ENCODE results near the gene KIF18A. TPM values are rescaled to one million over a fixed set of nuclear protein-coding genes. Genes with fewer than 3 reads are reported as not detected.

Gene KIF18A
- total and polyA plus RNA-seq, 9 of the 15 experiments (the other 6 are each of a cell fraction or from before 2014, with no cell fraction given): 15.1 to 36.1 (median 24.3) TPM

GRCh38 chr11:27991736-27992135 is 116.2 kb downstream of the KIF18A start:
- CTCF ChIA-PET (ENCODE audit: low intra/inter-chr PET ratio): no interaction called here
- no peaks in the 10 kb centered on the region for H3K27me3 ChIP-seq (ENCODE audit: control insufficient read depth in 2 of 2, insufficient read depth in 2 of 2, low read length in 2 of 2)
- intact Hi-C loops (cut with micrococcal nuclease) (no loop called here), in situ Hi-C loops (cut with MboI) (no loop called here)
- H3K9me1 ChIP-seq (ENCODE audit: control insufficient read depth, insufficient read depth, low read length): no peaks in the 10 kb centered on the region
- H3K79me2 ChIP-seq (ENCODE audit: control insufficient read depth, insufficient read depth, low read length): no peaks in the 10 kb centered on the region
- DNase-seq (ENCODE audit: extremely low read depth in 1 of 4, low spot score in 3 of 4) (no peak), FAIRE-seq (no peak), ATAC-seq (no peak)
- H2AFZ ChIP-seq (ENCODE audit: low read depth, low read length): no peak overlapping the region
- TF ChIP-seq, protein P1, sequence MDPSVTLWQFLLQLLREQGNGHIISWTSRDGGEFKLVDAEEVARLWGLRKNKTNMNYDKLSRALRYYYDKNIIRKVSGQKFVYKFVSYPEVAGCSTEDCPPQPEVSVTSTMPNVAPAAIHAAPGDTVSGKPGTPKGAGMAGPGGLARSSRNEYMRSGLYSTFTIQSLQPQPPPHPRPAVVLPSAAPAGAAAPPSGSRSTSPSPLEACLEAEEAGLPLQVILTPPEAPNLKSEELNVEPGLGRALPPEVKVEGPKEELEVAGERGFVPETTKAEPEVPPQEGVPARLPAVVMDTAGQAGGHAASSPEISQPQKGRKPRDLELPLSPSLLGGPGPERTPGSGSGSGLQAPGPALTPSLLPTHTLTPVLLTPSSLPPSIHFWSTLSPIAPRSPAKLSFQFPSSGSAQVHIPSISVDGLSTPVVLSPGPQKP (CRISPR knock-in tag; IDR thresholded peaks at IDR 0.05): no peak
- TF ChIP-seq, protein P2, sequence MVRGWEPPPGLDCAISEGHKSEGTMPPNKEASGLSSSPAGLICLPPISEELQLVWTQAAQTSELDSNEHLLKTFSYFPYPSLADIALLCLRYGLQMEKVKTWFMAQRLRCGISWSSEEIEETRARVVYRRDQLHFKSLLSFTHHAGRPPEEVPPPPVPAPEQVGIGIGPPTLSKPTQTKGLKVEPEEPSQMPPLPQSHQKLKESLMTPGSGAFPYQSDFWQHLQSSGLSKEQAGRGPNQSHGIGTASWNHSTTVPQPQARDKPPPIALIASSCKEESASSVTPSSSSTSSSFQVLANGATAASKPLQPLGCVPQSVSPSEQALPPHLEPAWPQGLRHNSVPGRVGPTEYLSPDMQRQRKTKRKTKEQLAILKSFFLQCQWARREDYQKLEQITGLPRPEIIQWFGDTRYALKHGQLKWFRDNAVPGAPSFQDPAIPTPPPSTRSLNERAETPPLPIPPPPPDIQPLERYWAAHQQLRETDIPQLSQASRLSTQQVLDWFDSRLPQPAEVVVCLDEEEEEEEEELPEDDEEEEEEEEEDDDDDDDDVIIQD (CRISPR knock-in tag; IDR thresholded peaks at IDR 0.05): no peak
- no peaks in the 10 kb centered on the region for H4K20me1 ChIP-seq (replicated peaks; ENCODE audit: control insufficient read depth, insufficient read depth, low read length)
- H3K27ac ChIP-seq (ENCODE audit: extremely low read depth, low read depth, low read length): no peak overlapping the region
- no peaks in the 10 kb centered on the region for H3K4me1 ChIP-seq (replicated peaks in 1 of 2; ENCODE audit: control insufficient read depth in 2 of 2, insufficient read depth in 2 of 2, low read length in 2 of 2)
- H3K9me3 ChIP-seq (replicated peaks; ENCODE audit: control insufficient read depth, insufficient read depth, low read depth, low read length): no peaks in the 10 kb centered on the region
- WGBS (ENCODE audit: insufficient coverage, low coverage, missing lambda C conversion rate): 0% methylated on average over 1 of the region's 1 CpG
- POLR2A ChIA-PET: no interaction called here
- BruUV-seq (replicated peaks): no TSS peak
- H3K36me3 ChIP-seq (ENCODE audit: control insufficient read depth, insufficient read depth, low read length): no peaks in the 10 kb centered on the region
- H3K4me3 ChIP-seq: no peak overlapping the region
- H3K9ac ChIP-seq (ENCODE audit: insufficient read depth in 1 of 2, low read depth in 2 of 2, low read length in 2 of 2): no peak overlapping the region
- no peak overlapping the region for H3K4me2 ChIP-seq (ENCODE audit: insufficient read depth, low read length)

- no peak for ATAC-seq
- Histone ChIP-seq H3K36me3 (ENCODE audit: control insufficient read depth, insufficient read depth, low read length) (no peaks in the 10 kb centered on the region), H3K9ac (ENCODE audit: insufficient read depth in 1 of 2, low read depth in 2 of 2, low read length in 2 of 2) (no peak overlapping the region), H3K4me2 (ENCODE audit: insufficient read depth, low read length) (no peak overlapping the region), H4K20me1 (replicated peaks; ENCODE audit: control insufficient read depth, insufficient read depth, low read length) (no peaks in the 10 kb centered on the region), H3K9me1 (ENCODE audit: control insufficient read depth, insufficient read depth, low read length) (no peaks in the 10 kb centered on the region), H3K4me3 (no peak overlapping the region), H3K27ac (ENCODE audit: extremely low read depth, low read depth, low read length) (no peak overlapping the region), H2AFZ (ENCODE audit: low read depth, low read length) (no peak overlapping the region), H3K27me3 (ENCODE audit: control insufficient read depth in 2 of 2, insufficient read depth in 2 of 2, low read length in 2 of 2) (no peaks in the 10 kb centered on the region), H3K9me3 (replicated peaks; ENCODE audit: control insufficient read depth, insufficient read depth, low read depth, low read length) (no peaks in the 10 kb centered on the region), H3K79me2 (ENCODE audit: control insufficient read depth, insufficient read depth, low read length) (no peaks in the 10 kb centered on the region), H3K4me1 (replicated peaks in 1 of 2; ENCODE audit: control insufficient read depth in 2 of 2, insufficient read depth in 2 of 2, low read length in 2 of 2) (no peaks in the 10 kb centered on the region)
- no peak for DNase-seq (ENCODE audit: extremely low read depth in 1 of 4, low spot score in 3 of 4)
- 0% methylated on average over 2 of the region's 2 CpGs for WGBS (ENCODE audit: insufficient coverage, low coverage, missing lambda C conversion rate)
- no TSS peak for BruUV-seq (replicated peaks)
- in situ Hi-C loops (cut with MboI) (no loop called here), intact Hi-C loops (cut with micrococcal nuclease) (no loop called here)
- no peak for FAIRE-seq
- ChIA-PET CTCF (ENCODE audit: low intra/inter-chr PET ratio) (no interaction called here), POLR2A (no interaction called here)
- TF ChIP-seq, protein P3, sequence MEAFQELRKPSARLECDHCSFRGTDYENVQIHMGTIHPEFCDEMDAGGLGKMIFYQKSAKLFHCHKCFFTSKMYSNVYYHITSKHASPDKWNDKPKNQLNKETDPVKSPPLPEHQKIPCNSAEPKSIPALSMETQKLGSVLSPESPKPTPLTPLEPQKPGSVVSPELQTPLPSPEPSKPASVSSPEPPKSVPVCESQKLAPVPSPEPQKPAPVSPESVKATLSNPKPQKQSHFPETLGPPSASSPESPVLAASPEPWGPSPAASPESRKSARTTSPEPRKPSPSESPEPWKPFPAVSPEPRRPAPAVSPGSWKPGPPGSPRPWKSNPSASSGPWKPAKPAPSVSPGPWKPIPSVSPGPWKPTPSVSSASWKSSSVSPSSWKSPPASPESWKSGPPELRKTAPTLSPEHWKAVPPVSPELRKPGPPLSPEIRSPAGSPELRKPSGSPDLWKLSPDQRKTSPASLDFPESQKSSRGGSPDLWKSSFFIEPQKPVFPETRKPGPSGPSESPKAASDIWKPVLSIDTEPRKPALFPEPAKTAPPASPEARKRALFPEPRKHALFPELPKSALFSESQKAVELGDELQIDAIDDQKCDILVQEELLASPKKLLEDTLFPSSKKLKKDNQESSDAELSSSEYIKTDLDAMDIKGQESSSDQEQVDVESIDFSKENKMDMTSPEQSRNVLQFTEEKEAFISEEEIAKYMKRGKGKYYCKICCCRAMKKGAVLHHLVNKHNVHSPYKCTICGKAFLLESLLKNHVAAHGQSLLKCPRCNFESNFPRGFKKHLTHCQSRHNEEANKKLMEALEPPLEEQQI (IDR thresholded peaks at IDR 0.05): no peak
- TF ChIP-seq ZBTB12 (CRISPR knock-in tag; IDR thresholded peaks at IDR 0.05) (no peak), FOXJ2 (tag; IDR thresholded peaks at IDR 0.05) (no peak)
- TF ChIP-seq, protein P4, sequence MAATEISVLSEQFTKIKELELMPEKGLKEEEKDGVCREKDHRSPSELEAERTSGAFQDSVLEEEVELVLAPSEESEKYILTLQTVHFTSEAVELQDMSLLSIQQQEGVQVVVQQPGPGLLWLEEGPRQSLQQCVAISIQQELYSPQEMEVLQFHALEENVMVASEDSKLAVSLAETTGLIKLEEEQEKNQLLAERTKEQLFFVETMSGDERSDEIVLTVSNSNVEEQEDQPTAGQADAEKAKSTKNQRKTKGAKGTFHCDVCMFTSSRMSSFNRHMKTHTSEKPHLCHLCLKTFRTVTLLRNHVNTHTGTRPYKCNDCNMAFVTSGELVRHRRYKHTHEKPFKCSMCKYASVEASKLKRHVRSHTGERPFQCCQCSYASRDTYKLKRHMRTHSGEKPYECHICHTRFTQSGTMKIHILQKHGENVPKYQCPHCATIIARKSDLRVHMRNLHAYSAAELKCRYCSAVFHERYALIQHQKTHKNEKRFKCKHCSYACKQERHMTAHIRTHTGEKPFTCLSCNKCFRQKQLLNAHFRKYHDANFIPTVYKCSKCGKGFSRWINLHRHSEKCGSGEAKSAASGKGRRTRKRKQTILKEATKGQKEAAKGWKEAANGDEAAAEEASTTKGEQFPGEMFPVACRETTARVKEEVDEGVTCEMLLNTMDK (IDR thresholded peaks at IDR 0.05; ENCODE audit: borderline replicate concordance, insufficient read depth, low read depth, low read length, poor library complexity, severe bottlenecking): no peak
Observed at GRCh38 chr11:27977527-27977926, 130.4 kb downstream of the KIF18A start.

Measured in K562 (cell line).